ENCODE results near the gene PARP14. TPM values are rescaled to one million over a fixed set of nuclear protein-coding genes. Genes with fewer than 3 reads are reported as not detected.

Gene PARP14
- total RNA-seq, 1 experiment from 2014 or later = 17.4 TPM

DNA sequence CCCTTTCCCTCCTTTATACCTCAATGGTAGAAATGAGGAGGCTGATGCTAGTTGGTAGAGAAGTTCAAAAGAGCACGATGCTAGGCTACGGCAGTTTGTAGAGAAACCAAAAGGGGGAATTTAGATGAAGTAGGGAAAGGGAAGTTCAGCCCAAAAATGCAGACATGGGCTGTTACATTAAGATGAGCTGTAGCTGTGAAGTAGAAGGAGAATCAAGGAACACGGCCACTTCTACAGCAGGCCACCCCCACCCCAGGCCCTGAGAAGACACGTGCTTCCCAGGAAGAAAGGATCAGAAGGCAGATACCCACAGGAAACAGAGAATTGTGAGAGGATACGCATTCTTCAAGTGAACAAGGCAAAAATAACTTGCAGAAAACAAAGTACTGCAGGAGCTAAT is 2.1 kb upstream of the PARP14 start:
- no peak overlapping the region for H2BK5ac ChIP-seq (ENCODE audit: insufficient read length, low read length)
- H2AFZ ChIP-seq (ENCODE audit: low read length) = no peak overlapping the region
- H3K23me2 ChIP-seq (ENCODE audit: insufficient read length, low read depth, low read length, poor library complexity, severe bottlenecking) = peaks cover 17% of the 10 kb centered on the region

More for the DNA sequence above, 2.1 kb upstream of the PARP14 start:
- Mint-ChIP-seq H3K27ac (no peak overlapping the region), H3K4me1 (peaks cover 22 to 23% of the 10 kb centered on the region in 2 experiments), H3K27me3 (ENCODE audit: low read depth) (peaks cover 5% of the 10 kb centered on the region; the same call in 1 of the 2 replicates), H3K4me3 (no peak overlapping the region), H3K9me3 (peaks cover 3 to 4% of the 10 kb centered on the region in 2 experiments; a peak in 4 of 5 replicates), H3K36me3 (ENCODE audit: insufficient read depth in 1 of 3, low read depth in 3 of 3) (peaks cover 0 to 4% (median 2%) of the 10 kb centered on the region in 3 experiments; a peak in 4 of 7 replicates)
- TF ChIP-seq, protein P1, sequence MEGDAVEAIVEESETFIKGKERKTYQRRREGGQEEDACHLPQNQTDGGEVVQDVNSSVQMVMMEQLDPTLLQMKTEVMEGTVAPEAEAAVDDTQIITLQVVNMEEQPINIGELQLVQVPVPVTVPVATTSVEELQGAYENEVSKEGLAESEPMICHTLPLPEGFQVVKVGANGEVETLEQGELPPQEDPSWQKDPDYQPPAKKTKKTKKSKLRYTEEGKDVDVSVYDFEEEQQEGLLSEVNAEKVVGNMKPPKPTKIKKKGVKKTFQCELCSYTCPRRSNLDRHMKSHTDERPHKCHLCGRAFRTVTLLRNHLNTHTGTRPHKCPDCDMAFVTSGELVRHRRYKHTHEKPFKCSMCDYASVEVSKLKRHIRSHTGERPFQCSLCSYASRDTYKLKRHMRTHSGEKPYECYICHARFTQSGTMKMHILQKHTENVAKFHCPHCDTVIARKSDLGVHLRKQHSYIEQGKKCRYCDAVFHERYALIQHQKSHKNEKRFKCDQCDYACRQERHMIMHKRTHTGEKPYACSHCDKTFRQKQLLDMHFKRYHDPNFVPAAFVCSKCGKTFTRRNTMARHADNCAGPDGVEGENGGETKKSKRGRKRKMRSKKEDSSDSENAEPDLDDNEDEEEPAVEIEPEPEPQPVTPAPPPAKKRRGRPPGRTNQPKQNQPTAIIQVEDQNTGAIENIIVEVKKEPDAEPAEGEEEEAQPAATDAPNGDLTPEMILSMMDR (conservative IDR thresholded peaks at IDR 0.05) = no peak
- DNase-seq = no peak
- Histone ChIP-seq H3K4me1 (ENCODE audit: insufficient read depth, low read length) (peaks cover 7% of the 10 kb centered on the region; the same call in 1 of the 2 replicates), H3K56ac (ENCODE audit: insufficient read length, low read depth, low read length) (no peak overlapping the region), H3K14ac (ENCODE audit: insufficient read depth, low read length) (no peak overlapping the region), H2BK12ac (ENCODE audit: insufficient read length, low read depth, low read length) (no peak overlapping the region), H4K8ac (replicated peaks; ENCODE audit: insufficient read length, low read depth, low read length) (no peak overlapping the region), H3K4ac (ENCODE audit: low read depth, low read length) (no peak overlapping the region), H3K4me2 (ENCODE audit: insufficient read depth, insufficient read length, low read length) (no peak overlapping the region), H3K27me3 (ENCODE audit: insufficient read depth, low read length) (no peaks in the 10 kb centered on the region), H4K91ac (ENCODE audit: insufficient read length, low read depth, low read length) (no peak overlapping the region), H3K27ac (ENCODE audit: insufficient read length, low read depth, low read length) (no peak overlapping the region), H4K5ac (ENCODE audit: insufficient read length, low read depth, low read length) (no peak overlapping the region), H3K9me3 (ENCODE audit: control insufficient read depth, low read depth, low read length) (no peaks in the 10 kb centered on the region), H3K79me1 (ENCODE audit: insufficient read depth, low read depth, low read length, poor library complexity, severe bottlenecking) (no peaks in the 10 kb centered on the region), H2AK5ac (ENCODE audit: insufficient read length, low read length) (no peak overlapping the region), H4K20me1 (ENCODE audit: control insufficient read depth, insufficient read depth, insufficient read length) (no peaks in the 10 kb centered on the region), H2BK120ac (ENCODE audit: low read depth, low read length, poor library complexity, severe bottlenecking) (no peak overlapping the region), H3K23ac (ENCODE audit: insufficient read length, low read depth, low read length) (no peak overlapping the region), H3T11ph (ENCODE audit: low read length) (no peak overlapping the region), H2BK15ac (ENCODE audit: low read depth, low read length) (no peak overlapping the region), H3K18ac (ENCODE audit: insufficient read length, low read depth, low read length) (no peak overlapping the region), H3K79me2 (ENCODE audit: insufficient read depth, low read length) (no peaks in the 10 kb centered on the region), H3K9ac (ENCODE audit: extremely low read depth, insufficient read length, low read length) (no peak overlapping the region), H2BK20ac (ENCODE audit: low read depth, low read length, poor library complexity, severe bottlenecking) (no peak overlapping the region)
- WGBS (ENCODE audit: extremely low coverage, insufficient read length, low lambda C conversion rate) = no CpG with 5 or more reads among the region's 5 CpGs
